Measurements from ENCODE around the gene ZBTB7C.

ZBTB7C gene

GRCh38 chr18:48351216-48352050 is 57.8 kb downstream of the ZBTB7C start:
- DNase-seq = no peak

- DNase-seq = peak; percentile 55
Observed at GRCh38 chr18:48348739-48349138, 60.4 kb downstream of the ZBTB7C start.

GRCh38 chr18:48347756-48348326 is 61.3 kb downstream of the ZBTB7C start:
- no peak for DNase-seq

GRCh38 chr18:48345596-48345995 is 63.6 kb downstream of the ZBTB7C start:
- DNase-seq = no peak

- DNase-seq = peak; percentile 84
Observed at GRCh38 chr18:48342581-48342980, 66.6 kb downstream of the ZBTB7C start.

- peak; percentile 95 for DNase-seq
Observed at GRCh38 chr18:48342125-48342524, 67.1 kb downstream of the ZBTB7C start.

- DNase-seq = no peak
Observed at GRCh38 chr18:48340560-48340959, 68.6 kb downstream of the ZBTB7C start.

- DNase-seq = no peak
Observed at GRCh38 chr18:48339692-48340091, 69.5 kb downstream of the ZBTB7C start.

- DNase-seq = no peak
Observed at GRCh38 chr18:48338915-48339314, 70.3 kb downstream of the ZBTB7C start.

GRCh38 chr18:48337053-48337452 is 72.1 kb downstream of the ZBTB7C start:
- no peak for DNase-seq

GRCh38 chr18:48336332-48336731 is 72.9 kb downstream of the ZBTB7C start:
- no peak for DNase-seq

- no peak for DNase-seq
Observed at GRCh38 chr18:48335829-48336228, 73.4 kb downstream of the ZBTB7C start.

- no peak for DNase-seq
Observed at GRCh38 chr18:48334845-48335244, 74.3 kb downstream of the ZBTB7C start.

- DNase-seq = peak; percentile 86
Observed at GRCh38 chr18:48333563-48333962, 75.6 kb downstream of the ZBTB7C start.

GRCh38 chr18:48330016-48330991 is 78.9 kb downstream of the ZBTB7C start:
- DNase-seq = peak; percentile 90

- DNase-seq = no peak
Observed at GRCh38 chr18:48328473-48329210, 80.5 kb downstream of the ZBTB7C start.

- DNase-seq = no peak
Observed at GRCh38 chr18:48326901-48327675, 82.1 kb downstream of the ZBTB7C start.

GRCh38 chr18:48325115-48325665 is 84.0 kb downstream of the ZBTB7C start:
- DNase-seq = no peak

GRCh38 chr18:48324651-48325050 is 84.5 kb downstream of the ZBTB7C start:
- peak; percentile 77 for DNase-seq

GRCh38 chr18:48323151-48323550 is 86.0 kb downstream of the ZBTB7C start:
- no peak for DNase-seq

- DNase-seq = no peak
Observed at GRCh38 chr18:48321536-48321935, 87.6 kb downstream of the ZBTB7C start.
